ENCODE measurements around the gene CCDC61.

The CCDC61 gene

GRCh38 chr19:45973553-45974338 is 21.5 kb upstream of the CCDC61 start, which contains the start of gene NOVA2:
Gene NOVA2 (minus strand): TSS chr19:45973865. CDS start chr19:45973351, 514 bp downstream.
- DNase-seq (ENCODE audit: low read depth in 1 of 2, low spot score in 1 of 2) = no peak

DNA sequence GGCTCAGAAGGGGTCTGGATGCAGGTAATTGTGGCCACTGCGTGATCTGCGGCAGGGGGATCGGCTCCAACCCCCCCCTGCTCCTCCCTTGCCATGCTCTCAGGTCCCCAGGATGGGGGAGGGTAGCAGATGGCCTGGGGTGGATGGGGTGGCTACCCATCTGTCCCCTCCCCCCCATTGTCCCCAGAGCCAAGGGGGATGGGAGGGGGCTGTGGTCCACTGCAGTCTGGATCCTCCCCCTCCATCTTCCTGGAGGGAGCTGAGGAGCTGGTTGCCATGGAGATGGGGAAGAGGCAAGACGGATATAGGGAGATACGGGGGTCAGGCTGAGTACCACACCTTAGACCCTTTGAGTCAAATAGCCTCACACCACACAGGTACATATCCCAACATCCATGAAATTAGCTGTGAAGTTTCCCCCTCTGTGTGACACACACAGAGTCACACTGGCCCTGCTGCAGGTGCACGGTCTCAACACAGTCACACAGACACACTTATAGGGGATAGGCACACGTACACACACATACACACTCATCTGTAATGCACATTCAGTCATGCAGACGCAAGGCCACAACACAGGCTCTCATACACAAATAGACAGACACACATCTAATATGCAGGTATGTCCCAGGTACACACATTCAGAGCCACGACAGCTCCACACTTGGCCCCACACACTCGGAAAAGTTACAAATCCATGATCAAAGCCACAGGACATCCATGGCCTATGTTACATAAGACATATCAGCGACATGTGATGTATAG is 19.8 kb upstream of the CCDC61 start:
- no peak for DNase-seq (ENCODE audit: low read depth in 1 of 2, low spot score in 1 of 2)

DNA sequence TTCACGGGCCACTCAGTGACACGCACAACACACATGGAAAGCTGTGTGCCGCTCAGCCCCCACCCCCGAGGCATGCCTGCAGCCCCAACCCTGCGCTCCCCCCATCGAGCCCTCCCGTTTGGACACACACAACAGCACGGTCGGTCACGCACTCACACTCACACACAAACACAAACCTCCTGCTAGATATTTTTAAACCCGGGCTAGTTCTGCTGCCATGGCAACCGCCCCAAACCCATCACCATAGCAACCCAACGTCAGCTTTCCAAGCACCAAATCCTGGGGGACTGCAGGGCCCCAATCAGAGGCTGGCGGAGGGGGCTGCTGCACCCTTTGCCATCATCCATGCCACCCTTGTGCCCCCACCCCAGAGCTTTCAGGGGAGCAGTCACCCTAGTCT is 19.1 kb upstream of the CCDC61 start:
- DNase-seq (ENCODE audit: low read depth in 1 of 2, low spot score in 1 of 2) = no peak

- DNase-seq (ENCODE audit: low read depth in 1 of 2, low spot score in 1 of 2) = no peak
Observed at GRCh38 chr19:45978156-45978555, 17.1 kb upstream of the CCDC61 start.

DNA sequence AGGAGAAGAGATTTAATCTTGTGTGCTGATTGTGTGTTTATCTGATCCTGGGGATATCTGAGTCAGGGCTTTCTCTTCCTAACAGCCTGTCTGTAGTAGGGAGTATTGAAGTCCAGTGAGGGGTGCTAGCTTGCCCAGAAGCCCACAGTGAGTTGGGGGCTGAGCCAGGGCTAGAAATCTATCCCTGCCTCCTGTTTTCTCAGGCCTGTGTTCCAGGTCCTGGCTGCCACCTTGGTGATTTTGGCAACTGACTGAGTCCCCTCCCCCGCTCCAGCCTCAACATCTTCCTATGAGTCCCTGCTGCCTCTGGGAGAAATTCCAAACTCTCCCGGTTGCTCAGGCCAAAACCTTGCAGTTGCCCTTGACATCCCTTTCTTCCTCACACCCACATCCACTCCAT is 13.9 kb upstream of the CCDC61 start:
- DNase-seq (ENCODE audit: low read depth in 1 of 2, low spot score in 1 of 2) = no peak

- no peak for DNase-seq (ENCODE audit: low read depth in 1 of 2, low spot score in 1 of 2)
Observed at GRCh38 chr19:45985321-45985720, 9.9 kb upstream of the CCDC61 start.

- DNase-seq (ENCODE audit: low read depth in 1 of 2, low spot score in 1 of 2) = no peak
Observed at GRCh38 chr19:45990113-45990728, 5.0 kb upstream of the CCDC61 start.

DNA sequence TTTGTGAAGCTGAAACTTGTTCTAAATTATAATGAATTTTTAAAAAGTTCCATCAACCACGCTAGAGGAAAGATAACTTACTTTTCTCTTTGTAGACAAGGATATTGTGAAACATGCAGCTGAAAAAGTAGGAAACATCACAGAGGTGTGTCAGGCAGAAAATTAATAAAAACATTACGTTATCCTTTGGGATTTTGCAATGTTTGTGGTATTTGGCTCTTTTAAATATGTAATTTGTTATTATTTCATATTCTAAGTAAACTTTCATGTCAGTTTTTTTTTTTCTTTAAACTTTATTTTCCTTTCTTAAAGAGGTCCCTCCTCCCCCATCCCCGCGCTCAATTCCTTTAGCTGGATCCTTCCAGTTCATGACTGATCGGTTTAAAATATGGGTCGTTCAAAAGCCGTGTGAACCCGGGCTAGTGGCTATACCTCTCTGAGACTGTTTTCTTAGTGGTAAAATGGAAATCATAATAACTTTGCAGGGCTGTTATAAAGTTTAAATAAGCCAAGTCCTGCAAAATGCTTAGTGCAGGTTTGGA is 740 bp upstream of the CCDC61 start:
- DNase-seq (ENCODE audit: low read depth in 1 of 2, low spot score in 1 of 2) = no peak

DNA sequence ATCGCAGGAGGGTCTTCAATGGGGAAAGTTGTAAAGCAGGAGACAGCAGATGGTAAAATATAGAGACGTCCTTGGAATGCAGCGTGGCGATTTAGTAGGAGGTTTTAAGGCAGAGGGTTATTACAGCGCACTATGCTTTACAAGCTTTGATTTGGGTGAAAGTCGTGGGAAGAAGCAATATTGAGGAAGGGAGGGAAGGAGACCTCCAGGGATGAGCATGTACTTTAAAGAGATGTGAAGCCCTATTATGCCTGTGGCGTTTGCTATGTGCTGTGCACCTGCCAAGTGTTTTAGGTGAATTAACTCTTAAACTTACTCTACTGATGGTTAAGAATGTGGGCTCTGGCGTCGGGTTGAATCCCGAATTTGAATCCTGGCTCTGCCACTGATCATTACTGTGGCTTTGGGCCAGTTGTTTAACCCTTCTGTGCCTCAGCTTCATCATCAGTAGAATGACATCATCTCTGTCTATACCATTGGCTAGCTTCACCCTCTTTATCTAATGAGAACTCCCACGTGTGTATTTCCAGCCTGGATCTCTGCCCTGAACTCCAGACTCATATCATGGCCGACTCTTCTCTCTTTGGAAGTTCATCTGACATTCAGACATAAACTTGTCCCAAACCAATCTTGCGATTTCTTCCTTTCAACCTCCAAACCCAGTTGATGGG is 583 bp downstream of the CCDC61 start:
- no peak for DNase-seq (ENCODE audit: low read depth in 1 of 2, low spot score in 1 of 2)

DNA sequence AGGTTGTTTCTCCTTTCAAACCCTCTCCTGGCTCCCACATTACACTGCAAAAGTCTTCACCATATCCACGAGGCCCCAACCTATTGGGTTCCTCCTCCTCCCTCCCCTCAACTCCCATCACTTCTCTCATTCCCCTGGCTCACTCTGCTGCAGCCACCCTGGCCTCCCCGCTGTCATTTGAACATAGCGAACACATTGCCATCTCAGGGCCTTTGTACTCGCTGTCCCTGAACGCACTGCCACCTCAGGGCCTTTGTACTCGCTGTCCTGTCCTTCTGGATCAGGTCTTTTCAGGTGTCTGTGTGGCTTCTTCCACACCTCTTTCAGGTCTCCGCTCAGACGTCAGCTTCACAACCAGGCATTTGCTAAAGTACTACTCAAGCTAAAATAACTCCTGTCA is 1.7 kb downstream of the CCDC61 start:
- DNase-seq (ENCODE audit: low read depth in 1 of 2, low spot score in 1 of 2) = no peak

- no peak for DNase-seq (ENCODE audit: low read depth in 1 of 2, low spot score in 1 of 2)
Observed at GRCh38 chr19:45998834-45999233, 3.6 kb downstream of the CCDC61 start.

DNA sequence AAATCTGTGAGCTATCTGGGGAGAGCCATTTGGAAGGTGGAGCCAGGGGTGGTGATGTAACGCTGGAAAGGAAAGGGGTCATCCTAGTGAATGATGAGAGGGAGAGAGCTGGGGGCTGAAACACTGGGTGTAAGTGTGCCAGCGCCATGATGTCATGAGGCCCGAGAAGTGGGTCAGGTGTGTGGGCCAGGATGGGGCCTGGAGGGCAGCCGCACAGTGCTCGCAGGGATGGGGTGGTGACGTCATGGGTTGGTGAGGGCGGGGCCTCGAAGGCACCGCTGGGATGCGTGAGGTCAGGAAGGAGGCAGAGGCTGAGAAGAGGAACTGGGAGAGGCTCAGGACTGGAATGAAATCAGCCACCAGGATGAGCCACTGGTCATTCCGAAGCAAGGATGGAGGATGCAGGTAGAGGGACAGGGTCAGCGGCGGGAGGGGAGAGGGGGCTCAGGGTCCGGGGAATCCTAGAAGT is 4.4 kb downstream of the CCDC61 start:
- no peak for DNase-seq (ENCODE audit: low read depth in 1 of 2, low spot score in 1 of 2)

- peak; percentile 52 to 53 for DNase-seq (ENCODE audit: low read depth in 1 of 2, low spot score in 1 of 2)
Observed at GRCh38 chr19:46000491-46001246, 5.4 kb downstream of the CCDC61 start.

- DNase-seq (ENCODE audit: low read depth in 1 of 2, low spot score in 1 of 2) = no peak
Observed at GRCh38 chr19:46002678-46003275, 7.5 kb downstream of the CCDC61 start.

GRCh38 chr19:46006411-46006810 is 11.1 kb downstream of the CCDC61 start:
- DNase-seq (ENCODE audit: low read depth in 1 of 2, low spot score in 1 of 2) = no peak

DNA sequence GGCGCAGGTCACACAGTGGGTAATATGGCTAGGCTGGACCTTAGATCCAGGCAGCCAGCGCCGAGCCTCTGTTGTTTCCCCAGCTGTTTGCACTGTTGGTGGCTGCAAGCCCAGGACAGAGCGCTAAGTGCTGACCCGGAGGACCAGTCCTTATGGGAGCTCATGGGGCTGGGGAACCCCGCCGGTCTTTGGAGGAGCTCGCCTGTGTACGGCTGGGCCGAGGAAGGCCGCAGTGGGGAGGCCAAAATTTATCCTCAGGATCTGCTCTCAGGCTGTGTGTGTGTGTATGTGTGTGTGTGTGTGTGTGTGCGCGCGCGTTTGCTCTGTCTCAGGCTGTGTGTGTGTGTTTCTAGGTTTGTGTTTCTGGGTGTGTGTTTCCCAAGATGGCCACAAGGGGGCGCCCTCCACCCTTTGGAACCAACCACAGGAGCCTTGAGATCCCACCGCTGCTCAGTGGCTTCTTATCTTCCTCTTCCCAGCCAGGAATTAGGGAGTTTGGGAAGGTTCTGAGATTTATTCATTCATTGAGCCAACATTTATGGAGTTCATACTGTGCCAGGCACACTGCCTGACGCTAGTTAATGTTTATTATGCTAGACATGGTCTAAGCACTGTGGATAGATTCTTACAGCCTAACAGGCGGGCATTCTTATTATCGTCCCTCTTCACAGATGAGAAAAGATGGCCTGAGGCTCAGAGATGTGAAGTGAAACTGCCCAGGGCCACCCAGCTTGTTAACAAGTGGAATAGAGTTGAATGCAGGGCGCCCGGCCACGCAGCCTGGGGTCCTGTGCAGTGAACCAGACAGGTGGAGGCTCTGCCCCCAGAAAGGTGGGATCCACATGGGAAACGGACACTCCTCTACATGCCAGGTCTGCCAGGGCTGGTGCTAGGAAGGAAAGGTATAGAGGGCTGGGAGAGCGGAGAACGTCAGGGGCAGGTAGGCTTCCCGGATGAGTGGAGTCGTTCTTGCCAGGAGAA is 14.6 kb downstream of the CCDC61 start:
- peak; percentile 44 to 54 for DNase-seq (ENCODE audit: low read depth in 1 of 2, low spot score in 1 of 2)

- DNase-seq (ENCODE audit: low read depth in 1 of 2, low spot score in 1 of 2) = no peak
Observed at GRCh38 chr19:46014534-46014933, 19.3 kb downstream of the CCDC61 start.

DNA sequence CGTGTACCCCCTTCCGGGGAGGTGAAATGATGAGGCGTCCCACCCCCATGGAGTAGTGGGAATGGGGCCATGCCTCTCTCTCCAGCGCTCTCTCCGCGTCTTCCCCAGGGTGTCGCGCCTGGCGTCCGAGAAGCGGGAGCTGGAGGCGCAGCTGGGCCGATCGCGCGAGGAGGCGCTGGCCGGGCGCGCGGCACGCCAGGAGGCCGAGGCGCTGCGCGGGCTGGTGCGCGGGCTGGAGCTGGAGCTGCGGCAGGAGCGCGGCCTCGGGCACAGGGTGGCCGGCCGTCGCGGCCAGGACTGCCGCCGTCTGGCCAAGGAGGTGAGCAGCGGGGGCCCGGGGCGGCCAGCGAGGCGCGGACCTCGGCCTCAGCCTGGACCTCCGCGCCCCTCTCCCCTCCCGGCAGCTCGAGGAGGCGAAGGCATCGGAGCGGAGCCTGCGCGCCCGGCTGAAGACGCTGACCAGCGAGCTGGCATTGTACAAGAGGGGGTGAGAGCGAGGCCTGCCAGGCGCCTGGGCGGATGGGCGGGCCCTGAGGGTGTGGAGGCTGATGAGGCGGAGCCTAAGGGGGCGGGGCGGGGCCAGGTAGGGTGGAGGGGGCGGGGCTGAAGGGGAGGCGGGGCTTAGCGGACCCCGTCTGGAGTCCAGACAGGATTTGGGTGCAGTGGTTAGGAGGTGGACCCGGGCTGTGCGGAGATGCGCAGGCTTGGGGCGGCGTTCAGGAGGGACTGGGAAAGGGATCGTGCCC is 19.8 kb downstream of the CCDC61 start:
- peak; percentile 45 to 59 for DNase-seq (ENCODE audit: low read depth in 1 of 2, low spot score in 1 of 2)
